Ascending aorta (tissue), 2 donors: ENCODE results near the gene SERTM1. TPM values are rescaled to one million over a fixed set of nuclear protein-coding genes. Genes with fewer than 3 reads are reported as not detected.

Experiments used
- DNase-seq, 2 donors: peaks; one replicate each; pipeline ENCODE4 v3.0.0-alpha.2; 2019; ENCODE audit warnings: low spot score in 2 of 2
- H3K27ac ChIP-seq, 2 donors: fragments of 200-600 bp; sonication (generic); one replicate each; pipeline ENCODE4 v1.5.1; 2016 to 2017; ENCODE audit warnings: mild to moderate bottlenecking in 1 of 2
- H3K27me3 ChIP-seq: fragments of 200-600 bp; sonication (generic); one replicate; pipeline ENCODE4 v1.5.1; 2017
- H3K36me3 ChIP-seq, 2 donors: fragments of 200-600 bp; sonication (generic); one replicate each; pipeline ENCODE4 v1.5.1; 2016
- H3K4me1 ChIP-seq, 2 donors: fragments of 200-600 bp; sonication (generic); one replicate each; pipeline ENCODE4 v1.5.1; 2016 to 2017; ENCODE audit warnings: mild to moderate bottlenecking in 1 of 2
- H3K4me3 ChIP-seq, 2 donors: fragments of 200-600 bp; sonication (generic); one replicate each; pipeline ENCODE4 v1.5.1; 2016 to 2017; ENCODE audit warnings: mild to moderate bottlenecking in 1 of 2
- H3K9me3 ChIP-seq, 2 donors: fragments of 200-600 bp; sonication (generic); one replicate each; pipeline ENCODE4 v1.5.1; 2016
- CTCF ChIP-seq, 3 experiments: fragments of 200-600 bp in 2 of 3; fragments of 450-650 bp in 1 of 3; sonication (generic) in 2 of 3; IDR thresholded peaks; one replicate each; pipeline ENCODE4 v1.5.1; 2016 to 2019; ENCODE audit warnings: antibody characterized with exemption in 3 of 3, mild to moderate bottlenecking in 1 of 3, moderate library complexity in 1 of 3
- intact Hi-C: fragments of 100-400 bp; cut with DNase I; formaldehyde crosslinking; loops from one replicate; pipeline ENCODE4 v1.15.1; 2023
- total RNA-seq: library from RNA; depleted of rRNA; stranded (reverse); fragments of >200 nt; gene quantifications from one replicate; pipeline ENCODE4 v1.1.0, GENCODE V29; 2016

Gene SERTM1
- total RNA-seq, 1 donor from 2014 or later: not detected

- Histone ChIP-seq H3K27ac (no peak overlapping the region), H3K27me3 (no peaks in the 10 kb centered on the region), H3K36me3 (no peaks in the 10 kb centered on the region), H3K4me1 (no peaks in the 10 kb centered on the region), H3K9me3 (no peaks in the 10 kb centered on the region), H3K4me3 (no peak overlapping the region)
- no peak for DNase-seq
- intact Hi-C loops: no loop called here
- TF ChIP-seq CTCF (IDR thresholded peaks at IDR 0.05): no peak
Measured at GRCh38 chr13:36717966-36718545, 44.2 kb downstream of the SERTM1 start.

GRCh38 chr13:36718686-36719085, 44.9 kb downstream of the SERTM1 start:
- Histone ChIP-seq H3K27ac (no peak overlapping the region), H3K36me3 (no peaks in the 10 kb centered on the region), H3K4me3 (no peak overlapping the region), H3K27me3 (no peaks in the 10 kb centered on the region), H3K9me3 (no peaks in the 10 kb centered on the region), H3K4me1 (no peaks in the 10 kb centered on the region)
- no peak for DNase-seq
- intact Hi-C loops: no loop called here
- TF ChIP-seq CTCF (IDR thresholded peaks at IDR 0.05): no peak

DNA sequence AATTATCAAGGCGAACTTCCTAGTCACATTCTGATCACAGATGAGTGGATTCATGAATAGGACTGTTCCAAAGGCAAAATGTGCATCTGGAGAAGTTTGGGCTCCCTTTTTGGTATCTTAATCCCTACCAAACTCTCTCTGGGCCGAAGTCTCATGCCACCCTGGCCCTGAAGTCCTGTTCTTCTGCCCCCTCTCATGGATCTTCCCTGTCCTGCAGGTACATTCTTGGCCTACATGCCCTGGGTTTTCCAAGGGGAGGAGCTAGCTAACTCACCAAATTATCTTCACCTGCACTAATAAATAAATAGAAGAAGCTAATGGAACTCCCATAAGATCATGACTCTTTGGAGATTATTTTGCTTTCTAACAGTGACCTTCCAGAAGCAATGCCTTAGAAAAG, 50.3 kb downstream of the SERTM1 start:
- no peak for DNase-seq
- Histone ChIP-seq H3K27me3 (no peaks in the 10 kb centered on the region), H3K4me3 (no peak overlapping the region), H3K27ac (no peak overlapping the region), H3K4me1 (no peaks in the 10 kb centered on the region), H3K36me3 (no peaks in the 10 kb centered on the region), H3K9me3 (no peaks in the 10 kb centered on the region)
- no peak for TF ChIP-seq CTCF (IDR thresholded peaks at IDR 0.05)
- intact Hi-C loops: no loop called here

DNA sequence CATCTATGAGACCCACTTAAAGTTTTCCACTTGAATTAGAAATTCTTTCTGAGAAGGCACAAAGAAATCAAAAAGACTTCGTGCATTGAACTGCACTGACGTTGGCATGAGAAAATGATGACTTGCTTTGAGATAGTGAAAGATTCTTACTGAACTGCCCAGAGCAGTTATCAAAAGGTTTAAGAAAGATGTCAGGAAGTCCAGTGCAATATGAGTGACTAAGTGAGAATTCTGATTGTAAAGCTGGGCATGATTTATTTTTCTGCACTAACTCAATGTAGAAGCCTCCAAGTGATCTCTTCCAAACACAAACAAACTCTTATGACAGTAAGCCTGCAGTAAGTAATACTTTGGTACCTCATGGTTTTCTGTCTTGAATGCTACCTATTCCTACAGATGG, 52.1 kb downstream of the SERTM1 start:
- TF ChIP-seq CTCF (IDR thresholded peaks at IDR 0.05): no peak
- Histone ChIP-seq H3K4me1 (no peaks in the 10 kb centered on the region), H3K4me3 (no peak overlapping the region), H3K27me3 (no peaks in the 10 kb centered on the region), H3K9me3 (no peaks in the 10 kb centered on the region), H3K36me3 (no peaks in the 10 kb centered on the region), H3K27ac (no peak overlapping the region)
- no peak for DNase-seq
- intact Hi-C loops: no loop called here

DNA sequence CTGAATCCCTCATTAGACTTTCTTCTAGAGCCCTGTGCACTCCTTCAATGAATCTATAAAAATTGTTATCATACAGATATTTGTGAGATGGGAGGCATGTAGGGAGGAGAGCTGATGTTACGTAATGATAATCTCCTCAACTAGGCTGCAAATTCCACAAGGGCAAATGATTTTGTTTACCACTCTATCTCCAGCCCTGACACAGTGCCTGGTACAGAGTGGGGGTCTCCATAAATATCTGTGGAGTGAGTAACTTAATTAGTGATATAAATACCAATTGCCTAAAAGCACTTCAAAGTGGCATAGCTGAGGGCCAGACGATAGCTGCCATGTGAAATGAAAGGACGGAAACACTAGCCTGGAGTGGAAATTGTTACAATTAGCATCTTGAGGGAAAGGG, 54.2 kb downstream of the SERTM1 start:
- Histone ChIP-seq H3K4me1 (no peaks in the 10 kb centered on the region), H3K27ac (no peak overlapping the region), H3K4me3 (no peak overlapping the region), H3K9me3 (no peaks in the 10 kb centered on the region), H3K36me3 (no peaks in the 10 kb centered on the region), H3K27me3 (no peaks in the 10 kb centered on the region)
- TF ChIP-seq CTCF (IDR thresholded peaks at IDR 0.05): no peak
- no peak for DNase-seq
- intact Hi-C loops: no loop called here
